H1 (cell line): ENCODE data around the gene ZNF860. TPM values are rescaled to one million over a fixed set of nuclear protein-coding genes. Genes with fewer than 3 reads are reported as not detected.

Experiments
- HDAC6 ChIP-seq: IDR thresholded peaks from one replicate; pipeline ENCODE4 v1.7.1; 2012; ENCODE audit warnings: low read depth, mild to moderate bottlenecking, inconsistent platforms, low read length, moderate library complexity
- JUN ChIP-seq: IDR thresholded peaks from 2 replicates; pipeline ENCODE4 v1.6.1; 2011; ENCODE audit warnings: low read depth, mild to moderate bottlenecking, improper control_type of control experiment, low read length
- RAD21 ChIP-seq, 2 experiments: IDR thresholded peaks in 1 of 2; conservative IDR thresholded peaks in 1 of 2; 2 replicates each; pipeline ENCODE4 v1.6.1; 2011; ENCODE audit warnings: low read depth in 2 of 2, low read length in 2 of 2, improper control_type of control experiment in 1 of 2, inconsistent platforms in 1 of 2, mild to moderate bottlenecking in 1 of 2, moderate library complexity in 1 of 2
- RNF2 ChIP-seq: fragments of 200-900, 300-1000 bp; sonication (generic); IDR thresholded peaks from 2 replicates; pipeline ENCODE4 v1.7.1; 2016; ENCODE audit warnings: borderline replicate concordance, low read depth, mild to moderate bottlenecking, antibody characterized with exemption, low read length; ENCODE audit not compliant: poor library complexity, severe bottlenecking; ENCODE audit errors: missing control alignments
- RXRA ChIP-seq: IDR thresholded peaks from 2 replicates; pipeline ENCODE4 v1.6.1; 2011; ENCODE audit warnings: low read depth, mild to moderate bottlenecking, low read length, moderate library complexity; ENCODE audit not compliant: insufficient read depth
- polyA plus RNA-seq, 7 experiments: library from polyadenylated mRNA; depleted of rRNA in 3 of 7; stranded (reverse) in 5 of 7; unstranded in 2 of 7; fragments of >200 nt in 5 of 7; fragments of 200-250 nt in 2 of 7; gene quantifications; 1 replicate in 5 of 7; 2 replicates in 1 of 7; 4 replicates in 1 of 7; pipeline versions ENCODE4 v1.2.1 to v1.2.3, GENCODE V29; 2011 to 2013; ENCODE audit warnings: missing spikeins in 2 of 7, mixed read lengths in 2 of 7
- total RNA-seq: library from RNA; stranded (reverse); fragmentation: NEBNext Ultra II Directional; extraction: Animal tissue kit (Norgen Biotek cat#: 25700); gene quantifications from 2 replicates; pipeline ENCODE4 v1.2.1, GENCODE V29; 2021

Gene ZNF860
- total and polyA plus RNA-seq, 2 of the 8 experiments (the other 6 are each of a cell fraction or from before 2014, with no cell fraction given) = 3.2 to 8.6 TPM

- TF ChIP-seq RXRA (no peak), JUN (no peak), HDAC6 (no peak), RNF2 (no peak), RAD21 (IDR thresholded peaks at IDR 0.05 in 1 of 2, conservative IDR thresholded peaks at IDR 0.05 in 1 of 2; ENCODE audit: low read depth in 2 of 2, low read length in 2 of 2) (no peak)
These were observed 6.6 kb upstream of the ZNF860 start (continued) for GRCh38 chr3:31974964-31975363.
